GM13976 (cell line): Measurements from ENCODE around the gene ABCA10.
"Not testable (repeated sequence)": the region's sequence is repeated elsewhere in the genome, so short reads cannot be mapped to it uniquely, and the experiment has no call there.

Experiments used
- DNase-seq: peaks from one replicate; pipeline ENCODE4 v3.0.0; 2012; ENCODE audit warnings: low spot score
- CTCF ChIP-seq: IDR thresholded peaks from 2 replicates; pipeline ENCODE4 v1.5.1; 2012; ENCODE audit warnings: borderline replicate concordance, mild to moderate bottlenecking; ENCODE audit not compliant: insufficient read depth; ENCODE audit errors: extremely low read depth, missing control alignments, control extremely low read depth
- in situ Hi-C: fragments of 300-500 bp; cut with MboI; formaldehyde crosslinking; loops from one replicate; pipeline ENCODE4 v1.12.0; 2022; ENCODE audit warnings: low sequenced_read_pairs, mixed read lengths, inconsistent platforms; ENCODE audit not compliant: unreplicated experiment

The ABCA10 gene

GRCh38 chr17:69175625-69176456, 52.8 kb downstream of the ABCA10 start:
- no peak for DNase-seq
- no peak for TF ChIP-seq CTCF
- in situ Hi-C loops, result no loop called here

- DNase-seq, result no peak
- in situ Hi-C loops, result no loop called here
- no peak for TF ChIP-seq CTCF
Observed at GRCh38 chr17:69175262-69175624, 53.4 kb downstream of the ABCA10 start.

DNA sequence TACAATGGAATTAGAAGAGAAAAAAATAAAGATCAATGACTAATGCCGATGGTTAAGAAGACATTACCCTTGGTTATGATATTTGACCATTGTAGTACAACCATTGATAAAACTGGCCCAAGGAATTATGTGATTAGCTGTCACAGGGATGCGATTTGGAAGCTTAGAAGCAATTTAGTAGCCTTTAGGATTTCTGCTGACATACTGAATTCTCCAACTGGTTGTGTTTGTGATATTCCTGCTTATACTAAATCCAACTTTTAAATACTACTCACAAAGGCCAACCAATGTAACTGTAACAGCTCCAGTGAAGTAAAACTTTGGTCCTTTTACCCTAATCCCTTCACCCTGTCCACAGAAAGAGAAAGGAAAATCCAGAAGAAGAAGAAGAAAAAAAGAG, 55.5 kb downstream of the ABCA10 start:
- no peak for TF ChIP-seq CTCF
- in situ Hi-C loops, result no loop called here
- no peak for DNase-seq

GRCh38 chr17:69170377-69170776, 58.2 kb downstream of the ABCA10 start:
- DNase-seq, result no peak
- in situ Hi-C loops, result no loop called here
- TF ChIP-seq CTCF, result no peak

DNA sequence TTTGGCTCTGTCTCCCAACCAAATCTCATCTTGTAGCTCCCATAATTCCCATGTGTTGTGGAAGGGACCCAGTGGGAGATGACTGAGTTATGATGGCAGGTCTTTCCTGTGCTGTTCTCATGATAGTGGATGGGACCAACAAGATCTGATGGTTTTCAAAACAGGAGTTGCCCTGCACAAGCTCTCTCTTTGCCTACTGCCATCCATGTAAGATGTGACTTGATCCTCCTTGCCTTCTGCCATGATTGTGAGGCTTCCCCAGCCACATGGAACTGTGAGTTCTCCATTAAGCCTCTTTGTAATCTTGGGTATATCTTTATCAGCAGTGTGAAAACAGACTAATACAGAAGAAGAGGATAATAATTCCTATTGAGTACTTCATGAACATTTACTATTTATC, 60.0 kb downstream of the ABCA10 start:
- in situ Hi-C loops, DNase-seq: not testable (repeated sequence)

- in situ Hi-C loops, result no loop called here
- DNase-seq, result no peak
- no peak for TF ChIP-seq CTCF
Observed at GRCh38 chr17:69166957-69167356, 61.7 kb downstream of the ABCA10 start.

DNA sequence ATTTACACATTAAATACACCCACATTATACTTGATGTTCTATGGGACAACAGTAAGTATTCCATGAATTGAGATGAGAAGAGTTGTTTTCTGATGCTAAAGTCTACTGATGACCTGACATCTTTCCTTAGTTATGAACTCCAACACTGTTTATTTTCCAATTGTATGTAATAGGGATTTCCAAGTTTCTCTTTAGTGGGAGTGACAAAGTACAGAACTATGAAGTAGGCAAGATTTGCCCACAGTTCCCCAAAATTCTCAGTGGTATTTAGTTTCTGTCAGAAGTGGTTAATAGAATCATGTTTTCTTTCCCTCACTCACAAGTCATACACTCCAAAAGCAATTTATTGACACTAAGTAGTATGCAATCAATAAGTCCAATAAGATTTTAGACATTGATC, 64.4 kb downstream of the ABCA10 start:
- no peak for DNase-seq
- in situ Hi-C loops, result no loop called here
- no peak for TF ChIP-seq CTCF
